SIG-M5 treated with dmso at 0.1 percent for 504 hours (cell line): ENCODE measurements around the gene ARHGEF38.
"Not testable (repeated sequence)": the region's sequence is repeated elsewhere in the genome, so short reads cannot be mapped to it uniquely, and the experiment has no call there.

Experiments
- DNase-seq: peaks from one replicate; lab custom pipeline; 2025; ENCODE audit not compliant: unreplicated experiment; lab: John Stamatoyannopoulos, UW

Gene ARHGEF38

GRCh38 chr4:105605493-105605892 is 53.1 kb downstream of the ARHGEF38 start:
- no peak for DNase-seq

- no peak for DNase-seq
Measured at GRCh38 chr4:105607876-105608275, 55.5 kb downstream of the ARHGEF38 start.

GRCh38 chr4:105609819-105610218 is 57.4 kb downstream of the ARHGEF38 start:
- DNase-seq, result not testable (repeated sequence)

- peak; percentile 44 for DNase-seq
Measured at GRCh38 chr4:105613306-105613705, 60.9 kb downstream of the ARHGEF38 start.

- DNase-seq, result no peak
Measured at GRCh38 chr4:105619188-105619931, 66.9 kb downstream of the ARHGEF38 start.

GRCh38 chr4:105620640-105621323 is 68.4 kb downstream of the ARHGEF38 start:
- no peak for DNase-seq

GRCh38 chr4:105622269-105622668 is 69.8 kb downstream of the ARHGEF38 start:
- no peak for DNase-seq

GRCh38 chr4:105623099-105623498 is 70.7 kb downstream of the ARHGEF38 start:
- no peak for DNase-seq

- DNase-seq, result no peak
Measured at GRCh38 chr4:105624530-105624929, 72.1 kb downstream of the ARHGEF38 start.

- DNase-seq, result no peak
Measured at GRCh38 chr4:105625214-105625613, 72.8 kb downstream of the ARHGEF38 start.

GRCh38 chr4:105626846-105627245 is 74.4 kb downstream of the ARHGEF38 start:
- no peak for DNase-seq

GRCh38 chr4:105627620-105628019 is 75.2 kb downstream of the ARHGEF38 start:
- no peak for DNase-seq

- DNase-seq, result no peak
Measured at GRCh38 chr4:105630670-105631655, 78.5 kb downstream of the ARHGEF38 start.

- no peak for DNase-seq
Measured at GRCh38 chr4:105631818-105632400, 79.5 kb downstream of the ARHGEF38 start.

GRCh38 chr4:105632599-105632998 is 80.2 kb downstream of the ARHGEF38 start:
- DNase-seq, result no peak

- peak; percentile 58 for DNase-seq
Measured at GRCh38 chr4:105633241-105633640, 80.8 kb downstream of the ARHGEF38 start.

GRCh38 chr4:105634402-105635080 is 82.1 kb downstream of the ARHGEF38 start:
- DNase-seq, result no peak

- DNase-seq, result peak; percentile 10
Measured at GRCh38 chr4:105637408-105638176, 85.2 kb downstream of the ARHGEF38 start.

GRCh38 chr4:105641845-105642244 is 89.4 kb downstream of the ARHGEF38 start:
- no peak for DNase-seq

GRCh38 chr4:105644257-105644656 is 91.8 kb downstream of the ARHGEF38 start:
- DNase-seq, result no peak
